HG03565 (cell line): ENCODE data around the gene RING1.
"Not testable (repeated sequence)": the region's sequence is repeated elsewhere in the genome, so short reads cannot be mapped to it uniquely, and the experiment has no call there.

Experiments
- ATAC-seq: cut with Tn5 transposase; IDR thresholded peaks from one replicate; pipeline ENCODE4 v1.9.1; 2021; ENCODE audit warnings: mild to moderate bottlenecking, moderate library complexity; ENCODE audit not compliant: unreplicated experiment

The RING1 gene

GRCh38 chr6:33205191-33206026 is 2.9 kb upstream of the RING1 start:
- no peak for ATAC-seq

DNA sequence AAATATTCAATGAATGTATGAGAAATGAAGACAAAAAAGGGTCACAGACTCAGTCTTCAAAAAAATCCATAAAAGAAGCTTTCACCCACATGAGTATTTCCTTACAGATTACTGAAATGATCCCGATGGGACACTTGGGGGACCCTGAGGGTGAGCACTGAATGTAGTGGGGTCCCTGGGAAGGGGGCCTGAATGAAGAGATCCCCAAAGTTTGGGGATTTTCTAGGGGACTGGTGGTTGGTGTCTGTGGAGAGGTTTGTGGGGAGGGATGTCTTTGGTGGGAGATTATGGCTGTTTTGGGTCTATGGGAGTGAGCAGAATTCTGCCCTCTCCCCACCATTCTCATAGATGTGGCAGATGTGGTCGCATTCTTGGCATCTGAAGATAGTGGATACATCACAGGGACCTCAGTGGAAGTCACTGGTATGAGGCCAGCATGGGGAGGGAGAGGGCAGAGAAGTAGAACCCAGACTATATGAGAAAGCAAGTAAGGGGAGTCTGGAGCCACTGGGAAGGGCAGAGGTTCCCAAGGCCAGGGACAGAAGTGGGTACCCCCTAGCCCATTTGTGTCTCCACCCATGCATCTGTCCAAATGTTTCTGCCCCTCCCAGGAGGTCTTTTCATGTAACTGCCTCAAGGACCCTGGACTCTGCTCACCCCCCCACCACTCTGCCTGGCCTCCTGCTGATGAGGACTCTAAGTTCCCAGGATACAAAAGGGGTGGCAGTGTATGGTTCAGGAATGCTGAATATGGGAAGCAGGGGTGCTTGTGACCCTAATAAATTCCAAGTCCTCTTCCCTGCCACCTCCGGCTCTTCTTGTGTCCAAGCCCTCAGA is 2.1 kb upstream of the RING1 start:
- ATAC-seq, result no peak

- ATAC-seq, result no peak
These were observed 1.3 kb upstream of the RING1 start for GRCh38 chr6:33206864-33207551.

DNA sequence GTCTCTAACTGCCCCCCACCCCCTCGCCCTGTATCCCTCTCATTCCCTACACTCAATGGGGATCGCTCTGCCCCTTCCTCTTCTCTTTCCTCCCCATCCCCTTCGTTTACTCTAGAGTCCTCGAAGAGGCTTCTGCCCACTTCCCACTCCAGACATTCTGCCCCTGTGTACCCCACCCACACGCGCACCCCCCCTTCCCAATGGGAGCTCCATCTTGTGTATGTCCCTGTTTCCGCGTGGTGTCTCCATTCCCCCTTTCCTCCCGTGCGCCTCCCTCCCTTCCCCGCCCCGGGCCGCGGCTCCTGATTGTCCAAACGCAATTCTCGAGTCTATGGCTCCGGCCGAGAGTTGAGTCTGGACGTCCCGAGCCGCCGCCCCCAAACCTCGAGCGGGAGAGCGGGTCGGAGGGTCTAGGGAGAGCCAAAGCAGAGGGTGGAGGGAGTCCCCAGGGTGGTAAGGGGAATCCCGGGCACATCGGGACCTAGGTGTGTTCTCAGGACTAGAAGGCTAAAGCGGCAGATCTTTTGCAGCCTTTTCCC is 679 bp upstream of the RING1 start:
- ATAC-seq, result no peak

GRCh38 chr6:33209856-33210255 is 1.6 kb downstream of the RING1 start:
- ATAC-seq, result no peak

- ATAC-seq, result no peak
These were observed 2.8 kb downstream of the RING1 start for GRCh38 chr6:33211136-33211535.

DNA sequence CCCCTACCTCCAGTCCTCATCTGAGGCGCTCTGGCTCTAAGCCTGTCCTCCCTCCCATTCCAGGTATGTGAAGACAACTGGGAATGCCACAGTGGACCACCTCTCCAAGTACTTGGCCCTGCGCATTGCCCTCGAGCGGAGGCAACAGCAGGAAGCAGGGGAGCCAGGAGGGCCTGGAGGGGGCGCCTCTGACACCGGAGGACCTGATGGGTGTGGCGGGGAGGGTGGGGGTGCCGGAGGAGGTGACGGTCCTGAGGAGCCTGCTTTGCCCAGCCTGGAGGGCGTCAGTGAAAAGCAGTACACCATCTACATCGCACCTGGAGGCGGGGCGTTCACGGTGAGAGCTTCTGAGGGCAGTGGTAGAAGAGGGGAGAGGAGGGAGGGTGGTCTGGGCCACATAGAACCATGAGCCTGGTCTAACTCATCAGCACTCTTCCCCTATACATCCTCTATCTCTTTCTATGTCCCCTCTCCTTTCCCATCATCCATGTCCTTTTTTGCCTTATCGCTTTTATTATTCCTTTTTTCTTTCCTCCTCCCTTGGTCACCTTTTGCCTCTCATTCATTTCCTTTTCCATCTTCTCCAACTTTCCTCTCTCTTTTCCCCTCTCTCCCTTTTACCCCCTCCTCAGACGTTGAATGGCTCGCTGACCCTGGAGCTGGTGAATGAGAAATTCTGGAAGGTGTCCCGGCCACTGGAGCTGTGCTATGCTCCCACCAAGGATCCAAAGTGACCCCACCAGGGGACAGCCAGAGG is 3.5 kb downstream of the RING1 start:
- ATAC-seq, result no peak

DNA sequence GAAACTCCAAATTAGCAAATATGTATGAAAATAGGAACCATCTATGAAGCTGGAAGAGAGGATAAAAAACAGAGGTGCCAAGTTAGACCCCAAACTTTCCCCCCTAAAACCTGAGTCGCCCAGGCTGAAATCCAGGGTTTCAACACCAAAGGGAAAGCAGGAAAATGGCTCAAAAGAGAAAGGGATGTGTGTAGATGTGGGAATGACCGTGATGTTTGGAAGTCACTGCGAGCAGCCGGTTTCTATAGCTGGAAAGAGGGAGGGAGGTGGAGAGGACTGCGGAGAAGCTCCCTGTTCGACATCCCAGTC is 4.5 kb downstream of the RING1 start:
- no peak for ATAC-seq

- ATAC-seq, result no peak
These were observed 5.1 kb downstream of the RING1 start for GRCh38 chr6:33213166-33213988.

- ATAC-seq, result no peak
These were observed 5.7 kb downstream of the RING1 start for GRCh38 chr6:33213989-33214335.

GRCh38 chr6:33215271-33216116 is 7.2 kb downstream of the RING1 start:
- no peak for ATAC-seq

- no peak for ATAC-seq
These were observed 7.9 kb downstream of the RING1 start for GRCh38 chr6:33216117-33216649.

- no peak for ATAC-seq
These were observed 8.9 kb downstream of the RING1 start for GRCh38 chr6:33217246-33217645.

- ATAC-seq, result no peak
These were observed 9.4 kb downstream of the RING1 start for GRCh38 chr6:33217681-33218080.

- not testable (repeated sequence) for ATAC-seq
These were observed 18.3 kb downstream of the RING1 start for GRCh38 chr6:33226503-33227120.

- no peak for ATAC-seq
These were observed 26.9 kb downstream of the RING1 start for GRCh38 chr6:33235221-33235634.

GRCh38 chr6:33236328-33236727 is 28.0 kb downstream of the RING1 start:
- no peak for ATAC-seq

DNA sequence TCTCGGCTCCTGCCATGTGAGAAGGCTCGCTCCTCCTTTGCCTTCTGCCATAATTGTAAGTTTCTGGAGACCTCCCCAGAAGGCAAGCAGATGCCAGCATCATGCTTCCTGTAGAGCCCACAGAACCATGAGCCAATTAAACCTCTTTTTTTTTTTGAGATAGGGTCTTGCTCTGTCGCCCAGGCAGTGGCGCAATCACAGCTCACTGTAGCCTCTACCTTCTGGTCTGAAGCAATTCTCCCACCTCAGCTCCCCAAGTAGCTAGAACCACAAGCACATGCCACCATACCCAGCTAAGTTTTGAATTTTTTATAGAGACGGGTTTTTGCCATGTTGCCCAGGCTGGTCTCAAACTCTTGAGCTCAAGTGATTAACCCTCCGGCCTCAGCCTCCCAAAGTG is 28.6 kb downstream of the RING1 start:
- ATAC-seq, result no peak
